ENCODE results near the gene KNDC1. TPM values are rescaled to one million over a fixed set of nuclear protein-coding genes. Genes with fewer than 3 reads are reported as not detected.

KNDC1 gene
- total RNA-seq, 1 experiment from 2014 or later, result 15.7 TPM

DNA sequence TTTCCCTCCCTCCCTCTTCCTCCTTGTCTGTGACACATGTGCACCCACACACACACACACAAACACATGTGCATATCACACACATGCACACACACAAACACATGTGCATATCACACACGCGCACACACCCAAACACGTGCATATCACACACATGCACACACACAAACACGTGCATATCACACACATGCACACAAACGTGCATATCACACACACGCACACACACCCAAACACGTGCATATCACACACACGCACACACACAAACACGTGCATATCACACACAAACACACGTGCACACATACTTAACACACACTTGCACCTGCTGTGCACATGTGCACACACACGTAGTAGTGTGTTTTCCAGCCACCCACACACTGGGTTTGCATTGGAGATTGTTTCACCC lies 29.4 kb upstream of the KNDC1 start:
- H3K4ac ChIP-seq (ENCODE audit: low read depth, low read length), result no peak overlapping the region
- no peak overlapping the region for H4K5ac ChIP-seq (ENCODE audit: insufficient read length, low read depth, low read length)
- no peak overlapping the region for H2BK120ac ChIP-seq (ENCODE audit: low read depth, low read length, poor library complexity, severe bottlenecking)
- H2AK5ac ChIP-seq (ENCODE audit: insufficient read length, low read length), result no peak overlapping the region
- H3K18ac ChIP-seq (ENCODE audit: insufficient read length, low read depth, low read length), result no peak overlapping the region
- no peak for DNase-seq
- H2AFZ ChIP-seq (ENCODE audit: low read length), result no peak overlapping the region
- no peak overlapping the region for H3K56ac ChIP-seq (ENCODE audit: insufficient read length, low read depth, low read length)
- H2BK5ac ChIP-seq (ENCODE audit: insufficient read length, low read length), result no peak overlapping the region
- Mint-ChIP-seq H3K4me1 (no peaks in the 10 kb centered on the region; a peak in 1 of 4 replicates), H3K27ac (no peak overlapping the region; a peak in 1 of 7 replicates), H3K36me3 (ENCODE audit: insufficient read depth in 1 of 3, low read depth in 3 of 3) (no peaks in the 10 kb centered on the region; a peak in 1 of 7 replicates), H3K9me3 (peaks cover 0 to 4% of the 10 kb centered on the region in 2 experiments; a peak in 1 of 5 replicates), H3K27me3 (ENCODE audit: low read depth) (peaks cover 2% of the 10 kb centered on the region), H3K4me3 (no peak overlapping the region)
- H3K27ac ChIP-seq (ENCODE audit: insufficient read length, low read depth, low read length), result no peak overlapping the region
- no peak overlapping the region for H3T11ph ChIP-seq (ENCODE audit: low read length)
- no peaks in the 10 kb centered on the region for H3K79me1 ChIP-seq (ENCODE audit: insufficient read depth, low read depth, low read length, poor library complexity, severe bottlenecking)
- no peak overlapping the region for H3K14ac ChIP-seq (ENCODE audit: insufficient read depth, low read length)
- no peak overlapping the region for H3K23ac ChIP-seq (ENCODE audit: insufficient read length, low read depth, low read length)
- H3K23me2 ChIP-seq (ENCODE audit: insufficient read length, low read depth, low read length, poor library complexity, severe bottlenecking), result no peaks in the 10 kb centered on the region
- H2BK15ac ChIP-seq (ENCODE audit: low read depth, low read length), result no peak overlapping the region
- no peak overlapping the region for H3K4me2 ChIP-seq (ENCODE audit: insufficient read depth, insufficient read length, low read length)
- no peaks in the 10 kb centered on the region for H3K9me3 ChIP-seq (ENCODE audit: control insufficient read depth, low read depth, low read length)
- TF ChIP-seq, protein P1, sequence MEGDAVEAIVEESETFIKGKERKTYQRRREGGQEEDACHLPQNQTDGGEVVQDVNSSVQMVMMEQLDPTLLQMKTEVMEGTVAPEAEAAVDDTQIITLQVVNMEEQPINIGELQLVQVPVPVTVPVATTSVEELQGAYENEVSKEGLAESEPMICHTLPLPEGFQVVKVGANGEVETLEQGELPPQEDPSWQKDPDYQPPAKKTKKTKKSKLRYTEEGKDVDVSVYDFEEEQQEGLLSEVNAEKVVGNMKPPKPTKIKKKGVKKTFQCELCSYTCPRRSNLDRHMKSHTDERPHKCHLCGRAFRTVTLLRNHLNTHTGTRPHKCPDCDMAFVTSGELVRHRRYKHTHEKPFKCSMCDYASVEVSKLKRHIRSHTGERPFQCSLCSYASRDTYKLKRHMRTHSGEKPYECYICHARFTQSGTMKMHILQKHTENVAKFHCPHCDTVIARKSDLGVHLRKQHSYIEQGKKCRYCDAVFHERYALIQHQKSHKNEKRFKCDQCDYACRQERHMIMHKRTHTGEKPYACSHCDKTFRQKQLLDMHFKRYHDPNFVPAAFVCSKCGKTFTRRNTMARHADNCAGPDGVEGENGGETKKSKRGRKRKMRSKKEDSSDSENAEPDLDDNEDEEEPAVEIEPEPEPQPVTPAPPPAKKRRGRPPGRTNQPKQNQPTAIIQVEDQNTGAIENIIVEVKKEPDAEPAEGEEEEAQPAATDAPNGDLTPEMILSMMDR (conservative IDR thresholded peaks at IDR 0.05), result no peak
- H3K79me2 ChIP-seq (ENCODE audit: insufficient read depth, low read length), result no peaks in the 10 kb centered on the region
- H3K4me1 ChIP-seq (ENCODE audit: insufficient read depth, low read length), result no peaks in the 10 kb centered on the region
- no peaks in the 10 kb centered on the region for H4K20me1 ChIP-seq (ENCODE audit: control insufficient read depth, insufficient read depth, insufficient read length)
- H3K27me3 ChIP-seq (ENCODE audit: insufficient read depth, low read length), result no peaks in the 10 kb centered on the region
- H4K91ac ChIP-seq (ENCODE audit: insufficient read length, low read depth, low read length), result no peak overlapping the region
- H4K8ac ChIP-seq (replicated peaks; ENCODE audit: insufficient read length, low read depth, low read length), result no peak overlapping the region
- H2BK20ac ChIP-seq (ENCODE audit: low read depth, low read length, poor library complexity, severe bottlenecking), result no peak overlapping the region
- WGBS (ENCODE audit: extremely low coverage, insufficient read length, low lambda C conversion rate), result no CpG with 5 or more reads among the region's 11 CpGs
- no peak overlapping the region for H2BK12ac ChIP-seq (ENCODE audit: insufficient read length, low read depth, low read length)
- H3K9ac ChIP-seq (ENCODE audit: extremely low read depth, insufficient read length, low read length), result no peak overlapping the region

Measured in H9 (cell line).